HG03280 (cell line): ENCODE results near the gene SMAD7.
"Not testable (repeated sequence)": the region's sequence is repeated elsewhere in the genome, so short reads cannot be mapped to it uniquely, and the experiment has no call there.

Experiments used
- ATAC-seq: cut with Tn5 transposase; IDR thresholded peaks from one replicate; pipeline ENCODE4 v1.9.1; 2021; ENCODE audit warnings: mild to moderate bottlenecking, moderate library complexity; ENCODE audit not compliant: unreplicated experiment

The SMAD7 gene

GRCh38 chr18:48884306-48884705 lies 66.5 kb downstream of the SMAD7 start:
- no peak for ATAC-seq

GRCh38 chr18:48882379-48882778 lies 68.4 kb downstream of the SMAD7 start:
- ATAC-seq: no peak

GRCh38 chr18:48880931-48881330 lies 69.8 kb downstream of the SMAD7 start:
- ATAC-seq: no peak

GRCh38 chr18:48879008-48879431 lies 71.7 kb downstream of the SMAD7 start:
- ATAC-seq: no peak

GRCh38 chr18:48878471-48878870 lies 72.3 kb downstream of the SMAD7 start:
- no peak for ATAC-seq

- ATAC-seq: no peak
Measured at GRCh38 chr18:48877941-48878340, 72.8 kb downstream of the SMAD7 start.

GRCh38 chr18:48876590-48876989 lies 74.2 kb downstream of the SMAD7 start:
- no peak for ATAC-seq

GRCh38 chr18:48875942-48876511 lies 74.7 kb downstream of the SMAD7 start:
- ATAC-seq: no peak

- no peak for ATAC-seq
Measured at GRCh38 chr18:48875314-48875941, 75.3 kb downstream of the SMAD7 start.

GRCh38 chr18:48874701-48875162 lies 76.0 kb downstream of the SMAD7 start:
- ATAC-seq: no peak

GRCh38 chr18:48874233-48874632 lies 76.5 kb downstream of the SMAD7 start:
- no peak for ATAC-seq

GRCh38 chr18:48872234-48873145 lies 78.3 kb downstream of the SMAD7 start:
- ATAC-seq: no peak

- no peak for ATAC-seq
Measured at GRCh38 chr18:48871391-48872166, 79.2 kb downstream of the SMAD7 start.

GRCh38 chr18:48870926-48871325 lies 79.8 kb downstream of the SMAD7 start:
- not testable (repeated sequence) for ATAC-seq
